AG04450 (cell line): ENCODE results near the gene CAB39. TPM values are rescaled to one million over a fixed set of nuclear protein-coding genes. Genes with fewer than 3 reads are reported as not detected.

Experiments used
- CTCF ChIA-PET: fragments of 300-600, 350-600 bp; formaldehyde crosslinking; extraction: SDS; loops from one replicate; lab custom pipeline; 2022; ENCODE audit warnings: antibody characterized with exemption, inconsistent platforms; lab: Charles Lee
- POLR2A ChIA-PET: fragments of 350-600 bp; formaldehyde crosslinking; extraction: SDS; loops from one replicate; lab custom pipeline; 2021; ENCODE audit warnings: antibody characterized with exemption, inconsistent platforms; lab: Yijun Ruan, JAX
- DNase-seq: peaks from one replicate; pipeline ENCODE4 v3.0.0-alpha.2; 2011; ENCODE audit warnings: low read depth, low spot score
- H3K27ac ChIP-seq: one replicate; pipeline ENCODE4 v1.5.1; 2012; ENCODE audit warnings: low read depth, low read length, control low read depth
- H3K27me3 ChIP-seq: one replicate; pipeline ENCODE4 v1.6.0; 2012; ENCODE audit warnings: low read length; ENCODE audit not compliant: control insufficient read depth, insufficient read depth
- H3K4me3 ChIP-seq: 2 replicates; pipeline ENCODE4 v1.5.1; 2011; ENCODE audit warnings: mild to moderate bottlenecking, low read depth, low read length, control low read depth
- H3K9me3 ChIP-seq: 2 replicates; pipeline ENCODE4 v1.5.1; 2012; ENCODE audit warnings: low read length; ENCODE audit not compliant: control insufficient read depth, insufficient read depth
- polyA plus RNA-seq: library from polyadenylated mRNA; depleted of rRNA; stranded (reverse); fragments of >200 nt; gene quantifications from 2 replicates; pipeline ENCODE4 v1.2.3, GENCODE V29; 2011
- TF ChIP-seq, protein P1 (sequence below): IDR thresholded peaks from 2 replicates; pipeline ENCODE4 v1.5.1; 2011; ENCODE audit warnings: low read depth, low read length, control low read depth, inconsistent platforms

CAB39 gene
- polyA plus RNA-seq, 1 experiment: 72.7 TPM

DNA sequence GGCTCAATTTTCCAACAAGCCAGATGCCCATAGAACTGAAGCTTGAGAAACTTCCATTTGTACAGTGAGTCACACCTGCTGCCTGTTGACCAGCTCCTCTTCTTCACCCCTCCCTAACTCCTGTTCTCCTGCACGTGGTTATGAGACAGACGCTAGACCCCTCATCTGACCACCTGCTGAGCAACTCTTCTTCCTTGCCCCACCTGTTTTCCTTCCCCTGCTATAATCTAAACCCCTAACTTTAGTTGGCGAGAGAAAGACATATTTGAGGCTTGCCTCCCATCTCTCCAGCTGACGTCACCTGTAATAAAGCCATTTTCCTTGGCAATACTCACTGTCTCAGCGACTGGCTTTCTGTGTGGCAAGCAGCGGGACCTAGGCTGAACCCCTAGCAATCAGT is 129.8 kb downstream of the CAB39 start:
- Histone ChIP-seq H3K9me3 (peaks cover 13% of the 10 kb centered on the region; the same call in 1 of the 2 replicates), H3K4me3 (no peak overlapping the region), H3K27me3 (peaks cover 30% of the 10 kb centered on the region), H3K27ac (no peak overlapping the region)
- CTCF ChIA-PET: no interaction called here
- no peak for DNase-seq
- TF ChIP-seq, protein P1, sequence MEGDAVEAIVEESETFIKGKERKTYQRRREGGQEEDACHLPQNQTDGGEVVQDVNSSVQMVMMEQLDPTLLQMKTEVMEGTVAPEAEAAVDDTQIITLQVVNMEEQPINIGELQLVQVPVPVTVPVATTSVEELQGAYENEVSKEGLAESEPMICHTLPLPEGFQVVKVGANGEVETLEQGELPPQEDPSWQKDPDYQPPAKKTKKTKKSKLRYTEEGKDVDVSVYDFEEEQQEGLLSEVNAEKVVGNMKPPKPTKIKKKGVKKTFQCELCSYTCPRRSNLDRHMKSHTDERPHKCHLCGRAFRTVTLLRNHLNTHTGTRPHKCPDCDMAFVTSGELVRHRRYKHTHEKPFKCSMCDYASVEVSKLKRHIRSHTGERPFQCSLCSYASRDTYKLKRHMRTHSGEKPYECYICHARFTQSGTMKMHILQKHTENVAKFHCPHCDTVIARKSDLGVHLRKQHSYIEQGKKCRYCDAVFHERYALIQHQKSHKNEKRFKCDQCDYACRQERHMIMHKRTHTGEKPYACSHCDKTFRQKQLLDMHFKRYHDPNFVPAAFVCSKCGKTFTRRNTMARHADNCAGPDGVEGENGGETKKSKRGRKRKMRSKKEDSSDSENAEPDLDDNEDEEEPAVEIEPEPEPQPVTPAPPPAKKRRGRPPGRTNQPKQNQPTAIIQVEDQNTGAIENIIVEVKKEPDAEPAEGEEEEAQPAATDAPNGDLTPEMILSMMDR: no peak
- POLR2A ChIA-PET: no interaction called here

GRCh38 chr2:230843132-230843531 is 130.5 kb downstream of the CAB39 start:
- H3K4me3 ChIP-seq: no peak overlapping the region
- ChIA-PET CTCF (no interaction called here), POLR2A (no interaction called here)
- peaks cover 12% of the 10 kb centered on the region; the same call in 1 of the 2 replicates for H3K9me3 ChIP-seq
- no peak overlapping the region for H3K27ac ChIP-seq
- H3K27me3 ChIP-seq: peaks cover 30% of the 10 kb centered on the region
- no peak for DNase-seq
- TF ChIP-seq, protein P1: no peak

GRCh38 chr2:230846360-230846759 is 133.7 kb downstream of the CAB39 start:
- peaks cover 11% of the 10 kb centered on the region for H3K9me3 ChIP-seq
- POLR2A ChIA-PET: no interaction called here
- no peak for DNase-seq
- H3K27me3 ChIP-seq: peaks cover 24% of the 10 kb centered on the region
- H3K27ac ChIP-seq: no peak overlapping the region
- no peak overlapping the region for H3K4me3 ChIP-seq
- CTCF ChIA-PET: interaction anchor here (1.0 to 4.2 kb wide), 3 partner anchors 14 to 207 kb away, joined by 4 to 33 read pairs (median 4); no protein-coding TSS in a partner anchor
- TF ChIP-seq, protein P1: no peak

- TF ChIP-seq, protein P1: peak; percentile 85
- no peak overlapping the region; the same call in 1 of the 2 replicates for H3K4me3 ChIP-seq
- DNase-seq: peak; percentile 44
- peaks cover 11% of the 10 kb centered on the region for H3K9me3 ChIP-seq
- POLR2A ChIA-PET: no interaction called here
- H3K27me3 ChIP-seq: peaks cover 22% of the 10 kb centered on the region
- H3K27ac ChIP-seq: no peak overlapping the region
- CTCF ChIA-PET: interaction anchor here (0.6 to 4.2 kb wide), 24 partner anchors 7 to 205 kb away, joined by 3 to 33 read pairs (median 4); no protein-coding TSS in a partner anchor
These were observed 135.3 kb downstream of the CAB39 start for GRCh38 chr2:230847883-230848388.

- no peak for DNase-seq
- H3K4me3 ChIP-seq: no peak overlapping the region
- ChIA-PET CTCF (interaction anchor here (0.7 to 4.2 kb wide), 11 partner anchors 8 to 138 kb away, joined by 3 to 33 read pairs (median 6); no protein-coding TSS in a partner anchor), POLR2A (no interaction called here)
- TF ChIP-seq, protein P1: peak; percentile 75
- peaks cover 11% of the 10 kb centered on the region for H3K9me3 ChIP-seq
- no peak overlapping the region for H3K27ac ChIP-seq
- H3K27me3 ChIP-seq: peaks cover 16% of the 10 kb centered on the region
These were observed 137.2 kb downstream of the CAB39 start for GRCh38 chr2:230849633-230850357.
